GM19438 (cell line): ENCODE measurements around the gene EPHX1.
"Not testable (repeated sequence)": the region's sequence is repeated elsewhere in the genome, so short reads cannot be mapped to it uniquely, and the experiment has no call there.

Source experiments
- ATAC-seq: cut with Tn5 transposase; IDR thresholded peaks from one replicate; pipeline ENCODE4 v1.9.1; 2021; ENCODE audit warnings: low read depth; ENCODE audit not compliant: unreplicated experiment

The EPHX1 gene

GRCh38 chr1:225809842-225810578 lies at the start of gene EPHX1:
Gene EPHX1 (plus strand): TSS chr1:225810124. CDS start chr1:225828730, 18,606 bp downstream.
- ATAC-seq = peak; percentile 99

GRCh38 chr1:225760531-225760930 lies 49.4 kb upstream of the EPHX1 start:
- ATAC-seq = no peak

GRCh38 chr1:225761395-225761794 lies 48.5 kb upstream of the EPHX1 start:
- not testable (repeated sequence) for ATAC-seq

- no peak for ATAC-seq
Observed at GRCh38 chr1:225762002-225762441, 47.9 kb upstream of the EPHX1 start.

- ATAC-seq = no peak
Observed at GRCh38 chr1:225762444-225762843, 47.5 kb upstream of the EPHX1 start.

GRCh38 chr1:225763716-225764548 lies 46.0 kb upstream of the EPHX1 start:
- ATAC-seq = no peak

GRCh38 chr1:225765982-225766674 lies 43.8 kb upstream of the EPHX1 start:
- ATAC-seq = no peak

- ATAC-seq = no peak
Observed at GRCh38 chr1:225766967-225767633, 42.8 kb upstream of the EPHX1 start.

- ATAC-seq = no peak
Observed at GRCh38 chr1:225767634-225768540, 42.0 kb upstream of the EPHX1 start.

GRCh38 chr1:225768662-225769426 lies 41.1 kb upstream of the EPHX1 start:
- no peak for ATAC-seq

- ATAC-seq = no peak
Observed at GRCh38 chr1:225769687-225770086, 40.2 kb upstream of the EPHX1 start.

- ATAC-seq = no peak
Observed at GRCh38 chr1:225770561-225771248, 39.2 kb upstream of the EPHX1 start.

GRCh38 chr1:225771661-225772322 lies 38.1 kb upstream of the EPHX1 start:
- no peak for ATAC-seq

- peak; percentile 54 for ATAC-seq
Observed at GRCh38 chr1:225772323-225772768, 37.6 kb upstream of the EPHX1 start.

- no peak for ATAC-seq
Observed at GRCh38 chr1:225772848-225773247, 37.1 kb upstream of the EPHX1 start.

GRCh38 chr1:225774281-225775147 lies 35.4 kb upstream of the EPHX1 start:
- no peak for ATAC-seq

GRCh38 chr1:225776294-225776693 lies 33.6 kb upstream of the EPHX1 start:
- ATAC-seq = no peak
